Midbrain (tissue), 1 donor: ENCODE data around the gene PLEKHA7.
"Not testable (repeated sequence)": the region's sequence is repeated elsewhere in the genome, so short reads cannot be mapped to it uniquely, and the experiment has no call there.

Experiments
- DNase-seq: peaks from one replicate; lab custom pipeline; 2025; lab: John Stamatoyannopoulos, UW

PLEKHA7 gene

DNA sequence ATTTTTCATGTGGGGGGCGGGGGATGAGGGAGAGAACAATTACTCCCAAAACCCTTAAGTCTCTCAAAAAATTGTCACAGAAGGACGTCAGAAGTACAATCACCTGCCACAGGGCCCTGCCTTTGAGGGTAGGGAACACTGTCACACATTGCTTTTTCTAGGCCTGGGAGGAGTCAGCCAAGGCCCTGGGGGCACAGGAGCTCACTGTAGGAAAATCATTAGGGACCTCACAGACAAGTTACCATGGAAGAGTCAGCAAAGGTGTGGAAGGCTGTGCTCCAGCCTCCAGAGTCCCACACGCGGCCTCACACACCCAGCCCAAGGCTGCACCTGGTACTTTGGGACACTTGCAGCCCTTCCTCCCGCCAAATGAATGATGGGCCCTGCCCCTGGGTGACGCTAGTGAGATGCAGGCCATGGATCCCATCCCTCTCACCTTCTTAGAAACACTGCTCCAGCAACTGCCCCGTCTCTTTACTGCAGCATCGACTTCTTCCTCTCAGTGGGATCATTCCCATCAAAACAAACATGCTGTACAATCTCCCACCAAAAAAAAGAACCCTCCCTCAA lies 3.3 kb downstream of the PLEKHA7 start:
- no peak for DNase-seq

DNA sequence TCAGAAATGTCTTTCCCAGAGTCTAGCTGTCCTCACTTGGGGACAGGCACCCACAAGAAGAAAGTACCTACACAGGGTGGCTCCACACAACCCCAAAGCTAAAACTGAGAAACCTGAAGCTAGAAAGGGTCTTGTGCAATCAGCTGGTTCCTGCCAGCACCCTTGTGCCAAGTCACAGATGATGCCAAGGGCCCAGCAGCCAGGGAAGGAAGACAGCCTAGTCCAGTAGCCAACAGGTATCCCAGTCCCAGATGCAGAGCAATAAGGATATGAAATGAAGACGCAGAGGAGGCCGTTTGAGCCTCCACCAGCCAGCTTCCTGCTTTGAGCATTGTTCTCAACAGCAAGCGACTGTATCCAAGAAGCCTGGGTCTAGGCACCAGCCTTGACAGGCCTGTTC lies 6.1 kb downstream of the PLEKHA7 start:
- no peak for DNase-seq

DNA sequence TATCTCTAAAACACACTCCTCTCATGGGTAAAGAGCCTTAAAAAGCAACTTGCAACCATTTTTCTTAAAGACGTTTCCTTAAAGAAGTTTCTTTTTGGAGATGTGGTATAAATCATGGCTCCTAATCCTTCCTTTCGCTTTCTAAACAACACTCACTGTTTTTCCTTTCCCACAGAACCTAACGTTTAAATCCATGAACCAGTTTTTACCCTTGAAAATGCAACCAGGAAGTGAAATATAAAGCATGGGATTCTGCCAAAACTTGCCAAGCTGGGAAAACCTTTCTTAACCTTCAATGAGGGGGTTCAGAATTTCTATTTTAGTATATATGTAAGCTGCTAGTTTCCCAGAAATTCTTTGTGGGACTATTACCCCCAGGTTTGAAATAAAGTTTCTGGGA lies 8.6 kb downstream of the PLEKHA7 start:
- no peak for DNase-seq

DNA sequence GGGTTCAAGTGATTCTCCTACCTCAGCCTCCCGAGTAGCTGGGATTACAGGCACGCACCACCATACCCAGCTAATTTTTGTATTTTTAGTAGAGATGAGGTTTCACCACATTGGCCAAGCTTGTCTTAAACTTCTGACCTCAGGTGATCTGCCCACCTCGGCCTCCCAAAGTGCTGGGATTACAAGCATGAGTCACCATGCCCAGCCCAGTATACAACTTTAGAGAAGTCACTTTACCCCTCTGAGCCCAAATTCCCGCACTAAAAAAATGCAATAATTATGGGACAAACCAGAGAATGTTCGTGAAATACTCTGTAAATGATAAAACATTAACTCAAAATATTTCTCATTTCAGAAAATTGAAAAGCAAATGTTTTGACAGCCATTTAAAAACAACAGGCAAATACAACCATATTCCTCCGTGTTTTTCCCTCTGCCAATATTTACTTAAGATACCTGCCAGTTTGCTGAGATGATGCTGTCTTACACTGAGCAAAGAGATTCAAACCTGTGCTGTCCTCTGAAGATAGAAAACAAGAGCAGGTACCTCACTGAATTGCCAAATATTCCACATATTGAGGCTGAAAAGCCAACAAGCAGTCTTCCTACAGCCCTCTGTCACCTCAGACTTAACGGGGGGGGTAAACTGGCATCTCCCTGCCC lies 9.6 kb downstream of the PLEKHA7 start:
- DNase-seq: no peak

DNA sequence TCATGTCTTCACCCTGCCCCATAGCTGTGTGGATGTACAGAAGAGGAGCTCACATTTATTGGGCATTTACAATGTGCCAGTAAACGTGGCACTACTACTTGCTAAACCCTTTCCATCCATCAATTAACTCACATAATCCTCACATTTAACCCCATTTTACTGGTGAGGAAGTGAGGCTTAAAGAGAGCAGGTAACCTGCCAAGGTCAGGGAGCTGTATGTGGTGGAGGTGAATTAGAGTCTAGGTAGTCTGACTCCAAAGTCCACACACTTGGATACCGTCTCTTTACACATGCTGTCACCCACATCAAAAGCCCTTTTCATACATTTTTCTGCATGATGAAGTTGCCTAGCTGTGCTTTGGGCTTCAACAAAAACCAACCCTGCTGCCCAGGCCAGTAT lies 10.8 kb downstream of the PLEKHA7 start:
- no peak for DNase-seq

DNA sequence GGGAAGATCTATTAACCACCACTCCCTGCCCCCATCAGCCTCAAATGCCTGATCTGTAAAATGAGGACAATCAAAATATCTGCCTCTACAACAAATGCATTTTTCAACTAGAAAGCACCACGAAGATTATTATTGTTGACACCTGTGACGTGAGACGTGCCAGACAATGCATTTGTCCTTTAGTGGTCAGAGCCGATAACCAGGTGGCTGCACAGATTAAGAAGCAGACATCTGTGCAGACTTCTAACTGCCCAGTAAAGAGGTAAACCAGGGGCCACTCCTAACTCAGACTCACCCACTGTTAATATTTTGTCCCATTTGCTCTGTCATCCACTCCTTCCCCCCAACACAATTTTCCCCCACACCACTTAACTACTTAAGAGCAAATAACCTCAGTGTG lies 11.7 kb downstream of the PLEKHA7 start:
- DNase-seq: no peak

DNA sequence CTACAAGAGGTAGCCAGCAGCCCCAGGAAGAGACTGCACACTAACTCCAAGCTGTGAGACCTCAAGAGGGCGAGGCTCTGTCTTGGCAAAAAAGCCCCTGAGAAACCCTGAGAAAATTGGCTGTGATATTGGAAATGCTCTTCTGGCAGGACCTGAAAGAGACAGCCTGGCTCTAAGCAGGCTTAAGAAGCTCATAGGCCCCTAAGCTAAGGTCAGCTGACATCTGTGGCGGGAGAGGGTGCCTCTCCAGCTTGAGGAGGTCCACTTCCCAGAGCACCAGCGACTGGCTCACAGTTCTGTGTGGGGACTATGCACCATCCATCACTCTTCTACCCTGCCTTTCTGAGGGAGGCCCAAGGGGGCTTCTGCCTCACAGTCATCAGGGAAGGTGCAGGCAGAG lies 12.4 kb downstream of the PLEKHA7 start:
- no peak for DNase-seq

DNA sequence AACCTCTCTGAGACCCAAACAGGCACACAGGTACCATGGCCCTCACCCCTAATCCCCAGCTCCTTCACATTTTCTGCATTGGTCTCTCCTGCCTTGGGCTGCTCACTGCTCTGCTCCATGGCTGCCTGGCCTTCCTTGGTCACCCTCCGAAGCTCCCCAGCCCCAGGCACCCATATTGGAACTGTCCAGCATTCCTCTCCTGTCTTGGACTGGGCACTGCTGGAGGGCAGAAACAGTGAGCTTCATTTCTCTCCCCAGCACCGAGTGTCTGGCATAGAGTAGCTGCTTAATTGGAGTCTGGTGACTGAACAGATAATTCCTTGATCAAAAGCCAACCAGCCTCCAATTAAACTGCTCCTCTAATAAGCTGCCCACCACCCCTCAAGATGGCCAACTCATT lies 13.2 kb downstream of the PLEKHA7 start:
- no peak for DNase-seq

DNA sequence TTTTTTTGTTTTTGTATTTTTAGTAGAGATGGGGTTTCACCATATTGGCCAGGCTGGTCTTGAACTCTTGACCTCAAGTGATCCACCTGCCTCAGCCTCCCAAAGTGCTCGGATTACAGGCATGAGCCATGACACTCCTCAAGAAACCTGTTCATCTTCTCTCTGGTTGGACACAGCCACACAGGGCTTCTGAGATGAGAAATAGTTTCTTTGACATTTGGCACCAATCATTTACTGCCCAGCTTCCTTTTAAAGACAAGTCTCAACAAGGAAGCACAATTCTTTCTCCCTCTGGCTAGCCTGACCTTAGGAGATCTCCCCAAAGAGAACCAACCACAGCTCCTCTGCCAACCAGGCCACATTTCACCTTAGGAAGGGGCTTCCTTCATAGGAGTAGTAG lies 14.0 kb downstream of the PLEKHA7 start:
- DNase-seq: not testable (repeated sequence)

DNA sequence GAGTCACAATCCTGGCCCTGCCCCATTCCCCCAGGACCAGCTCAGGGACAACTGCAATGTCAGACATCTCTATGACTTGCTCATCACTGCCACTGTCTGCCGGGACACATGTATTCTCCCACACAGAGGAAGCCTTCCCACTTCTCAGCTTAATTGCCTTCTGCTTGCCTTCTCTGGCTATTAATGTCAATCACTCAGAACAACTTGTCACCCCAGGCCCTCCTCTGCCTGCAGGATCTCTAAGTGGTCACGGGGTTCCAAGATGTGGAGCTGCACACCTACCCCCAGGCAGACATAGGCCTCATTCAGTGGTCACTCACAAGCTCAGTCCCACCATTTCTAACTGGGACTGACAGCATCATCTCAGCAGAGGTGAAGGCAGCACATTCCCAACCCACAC lies 15.1 kb downstream of the PLEKHA7 start:
- DNase-seq: no peak

DNA sequence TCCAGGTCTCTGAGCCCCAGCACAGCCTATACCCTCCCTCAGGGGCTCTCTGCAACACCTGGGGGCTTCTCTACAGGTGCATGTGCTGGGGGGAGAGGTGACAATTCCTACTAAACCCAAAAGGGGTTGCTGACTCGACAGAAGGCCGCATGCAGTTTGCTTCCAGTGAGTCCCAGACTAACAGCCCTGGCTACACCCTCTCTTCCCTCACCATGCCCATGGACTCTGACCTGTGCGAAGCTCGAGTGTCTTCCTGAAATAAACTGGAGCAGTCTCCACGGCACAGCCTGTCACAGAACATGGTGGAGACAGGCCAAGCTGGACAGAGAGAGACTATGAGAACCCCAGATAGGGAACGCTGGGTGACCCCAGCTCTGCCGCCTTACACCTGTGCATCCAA lies 16.6 kb downstream of the PLEKHA7 start:
- no peak for DNase-seq

DNA sequence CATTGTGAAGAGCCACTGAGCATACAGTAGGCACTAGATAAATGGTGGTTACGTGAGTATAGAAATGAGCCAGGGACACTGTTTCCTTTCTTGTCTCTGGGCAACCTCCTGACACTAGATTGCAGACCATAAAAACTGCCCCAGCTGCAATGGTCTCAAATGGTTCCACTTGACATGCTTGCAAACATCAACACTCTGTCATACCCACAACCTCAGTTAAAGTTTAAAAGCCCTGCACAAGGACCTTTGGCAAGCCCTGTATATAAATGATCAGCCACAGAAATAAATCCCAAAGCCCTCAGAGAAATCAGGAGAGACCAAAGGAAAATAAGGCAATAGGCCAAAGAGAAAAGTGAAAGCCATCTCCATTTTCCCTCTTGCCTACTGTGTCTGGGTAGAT lies 20.7 kb downstream of the PLEKHA7 start:
- DNase-seq: no peak

DNA sequence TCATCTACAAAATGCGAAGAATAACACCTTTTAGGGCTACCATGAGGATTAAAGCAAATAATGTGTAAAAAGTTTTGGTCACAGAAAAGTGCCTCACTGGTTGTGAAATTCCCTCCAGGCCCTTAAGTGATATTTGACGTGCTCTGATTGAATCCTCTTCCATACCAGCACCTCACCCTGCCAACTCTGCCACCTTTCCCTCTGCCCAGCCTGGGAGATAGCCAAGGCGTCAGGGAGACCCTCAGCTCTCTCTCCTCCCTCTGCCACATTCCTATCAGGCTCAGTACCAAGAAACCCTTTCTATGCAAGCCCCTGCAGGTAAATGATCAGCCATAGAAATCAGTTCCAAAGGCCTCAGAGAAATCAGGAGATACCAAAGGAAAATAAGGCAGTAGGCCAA lies 21.4 kb downstream of the PLEKHA7 start:
- no peak for DNase-seq

DNA sequence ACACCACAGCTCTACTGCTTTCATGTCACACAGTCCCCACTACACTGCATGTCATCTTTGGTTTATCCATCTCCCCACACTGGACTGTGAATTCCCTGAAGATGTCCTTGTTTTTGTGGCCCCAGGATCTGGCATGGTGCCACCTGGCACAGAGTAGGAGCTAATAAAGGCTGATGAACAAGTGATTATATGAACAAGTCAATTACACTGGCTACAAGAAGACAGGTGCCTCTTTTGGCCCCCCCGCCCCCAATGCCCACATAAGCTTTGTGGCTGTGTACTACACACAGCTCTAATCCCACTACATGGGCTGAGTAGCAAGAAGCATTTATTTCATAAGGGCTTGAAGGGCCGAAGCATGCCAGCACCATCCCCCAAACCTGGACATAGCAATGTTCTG lies 24.7 kb downstream of the PLEKHA7 start:
- no peak for DNase-seq

DNA sequence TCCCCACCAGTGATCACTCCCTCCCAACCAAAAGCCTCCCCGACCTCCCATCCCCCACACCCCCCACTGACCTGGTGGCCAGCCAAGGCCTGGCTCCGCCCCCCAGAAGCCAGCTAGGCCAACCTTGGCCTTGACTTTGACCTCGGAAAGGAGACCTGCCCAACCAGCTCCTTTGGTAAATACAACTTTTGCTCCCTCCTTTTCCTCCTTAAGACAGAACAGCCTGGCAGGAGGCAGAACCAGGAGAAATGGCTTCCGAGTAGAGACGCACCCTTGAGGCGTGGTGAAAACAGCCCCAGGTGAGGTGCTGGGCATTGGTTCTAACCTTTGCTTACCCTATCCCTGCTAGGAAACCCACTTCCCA lies 27.0 kb downstream of the PLEKHA7 start:
- no peak for DNase-seq

DNA sequence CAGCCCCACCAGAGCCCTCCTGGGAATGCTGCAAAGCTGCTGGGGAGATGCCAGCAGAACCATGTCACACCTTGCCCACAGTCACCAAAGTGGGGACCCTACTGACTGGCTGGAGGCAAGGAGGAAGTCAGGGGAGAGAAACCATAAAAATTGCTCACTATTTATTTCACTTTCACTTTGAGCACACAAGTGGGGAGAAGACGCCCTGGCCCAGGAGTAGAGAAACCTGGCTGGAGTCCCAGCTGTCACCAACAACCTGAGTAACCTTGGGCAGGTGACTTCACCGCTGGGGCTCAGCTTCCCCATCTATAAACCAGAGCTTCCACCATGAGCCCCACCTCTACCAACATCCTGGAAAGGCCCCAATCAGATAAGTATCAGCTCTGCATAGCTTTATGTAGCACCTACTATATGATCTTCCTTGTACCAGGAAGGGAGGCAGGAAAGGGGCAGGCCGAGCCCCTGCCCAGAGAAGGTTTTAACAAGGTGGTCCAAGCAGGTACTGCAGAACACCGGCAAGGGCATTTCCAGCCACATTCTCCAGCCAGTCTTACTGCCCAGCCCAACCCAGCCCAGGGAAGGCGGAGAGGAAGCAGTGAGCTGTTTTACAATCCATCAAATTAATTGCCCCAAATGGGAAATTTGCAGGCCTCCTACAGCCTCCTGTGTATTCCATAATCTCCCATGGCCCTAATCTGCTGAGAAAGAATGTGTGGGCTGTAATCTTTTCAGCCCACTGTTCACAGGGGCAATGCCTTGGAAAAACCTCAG lies 27.6 kb downstream of the PLEKHA7 start:
- no peak for DNase-seq

DNA sequence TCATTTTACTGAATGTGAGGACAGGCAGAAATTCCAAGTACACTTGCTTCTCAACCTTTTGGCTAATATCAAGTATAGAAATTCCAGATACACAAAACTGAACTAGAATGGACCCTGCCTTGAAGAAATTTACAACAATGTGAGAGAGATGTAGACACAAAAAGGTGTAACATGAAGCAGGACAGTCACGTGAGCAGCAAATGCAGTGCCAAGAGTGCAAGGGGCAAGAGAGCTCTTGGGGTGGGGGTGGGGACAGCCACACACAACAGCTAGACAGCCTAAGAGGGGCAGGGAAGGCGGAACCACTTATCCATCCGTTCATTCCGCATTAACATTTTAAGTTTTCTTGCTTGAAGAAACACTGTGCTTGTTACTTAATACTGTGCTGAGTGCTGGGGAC lies 28.9 kb downstream of the PLEKHA7 start:
- no peak for DNase-seq

DNA sequence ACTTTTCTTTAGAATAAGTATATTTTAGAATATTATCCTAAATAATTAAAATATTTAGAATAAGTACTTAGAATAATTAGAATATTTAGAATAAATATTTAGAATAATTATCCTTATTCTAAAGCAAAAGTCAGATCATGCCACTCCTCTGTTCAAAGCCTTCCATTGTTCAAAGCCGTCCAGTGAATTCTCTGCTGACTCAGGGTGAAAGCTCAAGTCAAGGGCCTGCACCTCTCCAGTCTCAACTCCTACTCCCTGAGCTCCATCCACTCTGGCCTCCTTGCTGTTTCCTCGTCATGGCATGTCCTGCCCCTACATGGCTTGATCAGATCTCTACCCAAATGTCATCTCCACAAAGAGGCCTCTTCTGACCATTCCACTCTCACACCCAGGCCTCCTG lies 30.0 kb downstream of the PLEKHA7 start:
- DNase-seq: peak; percentile 29

DNA sequence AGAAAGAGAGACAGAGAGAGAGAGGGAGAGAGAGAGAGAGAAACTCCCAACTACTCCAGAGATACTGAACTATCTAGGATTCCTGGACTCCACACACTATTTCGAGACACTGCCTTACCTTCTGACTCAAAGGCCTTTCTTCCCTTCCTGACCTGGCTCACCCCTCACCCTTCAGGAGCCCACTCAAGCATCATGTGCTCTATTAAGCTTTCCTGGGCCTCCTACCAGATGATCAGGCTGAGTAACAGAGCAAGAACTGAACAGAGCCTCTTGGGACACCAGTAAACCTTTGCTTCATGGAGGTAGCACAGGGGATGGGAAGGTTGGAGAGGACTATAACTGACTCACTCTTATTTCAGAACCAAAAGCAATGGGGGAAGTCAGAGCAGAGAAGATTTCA lies 31.4 kb downstream of the PLEKHA7 start:
- no peak for DNase-seq

DNA sequence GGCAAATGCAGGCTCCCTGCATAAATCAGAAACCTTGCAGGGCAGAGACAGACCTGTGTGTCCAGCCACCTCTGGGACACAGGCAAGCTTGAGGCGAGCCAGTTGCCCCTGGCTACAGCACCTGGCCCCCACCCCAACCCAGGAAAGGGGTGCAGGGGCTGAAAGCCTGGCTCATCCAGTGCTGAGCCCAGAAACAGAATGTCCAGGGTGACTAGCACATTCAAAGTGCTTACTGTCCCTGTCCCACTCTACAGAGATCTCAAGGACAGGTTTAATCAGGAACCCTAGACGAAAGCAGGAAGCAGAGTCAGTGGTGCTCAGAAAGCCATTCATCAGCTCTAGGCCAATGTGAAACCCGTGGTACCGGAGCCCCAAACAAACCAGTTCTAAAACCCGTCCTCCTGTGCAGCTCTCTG lies 31.9 kb downstream of the PLEKHA7 start:
- DNase-seq: no peak

DNA sequence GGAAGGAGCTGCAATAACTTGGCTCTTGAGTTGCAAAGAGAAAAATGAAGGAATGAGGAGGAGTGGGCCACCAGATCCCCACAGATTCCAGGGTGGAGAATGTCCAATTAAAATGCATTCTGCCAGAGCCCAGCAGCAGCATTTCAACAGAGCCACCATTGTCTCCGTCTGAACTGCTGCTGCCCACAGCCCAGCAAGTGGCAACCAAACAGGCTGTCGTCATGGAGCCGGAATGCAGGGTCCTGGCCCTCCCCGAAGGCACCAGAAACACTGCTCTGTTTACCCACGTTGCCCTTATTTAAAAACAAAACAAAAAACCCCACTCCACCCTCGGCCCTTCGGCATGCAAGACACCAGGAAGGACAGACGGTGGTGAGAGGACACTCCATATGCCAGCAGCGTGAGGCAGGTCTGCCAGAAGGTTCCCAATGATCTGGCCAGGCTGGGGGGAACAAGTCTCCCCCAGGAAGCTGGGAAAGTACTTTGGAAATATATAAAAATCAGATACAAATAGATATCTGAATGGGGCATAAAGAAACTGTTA lies 32.5 kb downstream of the PLEKHA7 start:
- peak; percentile 87 for DNase-seq

DNA sequence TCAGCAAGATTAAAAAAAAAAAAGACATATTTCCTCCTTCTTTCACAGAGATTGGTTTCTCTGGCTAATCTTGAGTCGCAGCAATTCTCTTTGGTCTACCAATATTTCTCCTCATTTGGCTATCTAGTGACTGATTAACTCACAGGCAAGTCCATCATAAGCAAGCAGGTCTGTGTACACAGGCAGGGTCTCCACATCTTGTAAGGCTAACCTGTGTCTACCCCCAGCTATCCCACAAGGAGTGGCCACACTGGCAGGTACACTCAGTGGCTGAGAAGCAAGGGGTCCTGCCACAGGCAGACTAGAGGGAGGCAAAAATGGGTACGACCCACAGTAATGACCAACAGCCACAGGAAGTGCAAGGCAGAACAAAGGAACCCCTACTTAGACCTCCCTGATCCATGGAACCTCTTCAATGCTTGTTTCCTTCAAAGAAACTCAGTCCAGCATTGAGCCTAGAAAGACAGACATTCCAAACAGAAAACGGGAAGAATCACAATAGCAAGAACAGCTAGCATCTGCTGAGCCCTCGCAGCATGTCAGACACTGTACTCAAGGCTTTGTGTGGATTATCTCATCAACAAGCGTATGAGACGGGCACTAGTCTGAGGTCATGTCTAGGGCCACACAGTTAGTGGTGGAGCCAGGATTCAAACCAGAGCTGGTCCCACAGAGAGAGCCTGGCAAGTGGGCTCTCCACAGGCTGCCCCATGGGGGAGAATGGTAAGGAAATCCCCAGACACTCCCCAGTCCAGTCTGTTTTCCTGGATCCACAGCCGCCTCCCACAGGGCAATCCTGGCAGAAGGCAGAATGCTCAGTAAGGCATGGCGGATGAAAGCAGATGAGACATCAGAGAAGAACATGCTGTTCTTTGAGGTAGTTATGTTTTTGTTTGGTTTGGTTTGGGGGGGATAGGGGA lies 34.3 kb downstream of the PLEKHA7 start:
- DNase-seq: no peak
